Ovary (tissue), 3 donors: ENCODE measurements around the gene DOCK8.

Source experiments
- POLR2A ChIP-seq: fragments of 450-650 bp; IDR thresholded peaks from one replicate; pipeline ENCODE4 v1.6.1; 2017; ENCODE audit warnings: antibody characterized with exemption, mild to moderate bottlenecking, moderate library complexity
- TF ChIP-seq, protein P1 (sequence below), 3 donors: fragments of 450-650 bp in 2 of 3; fragments of 200-600 bp in 1 of 3; IDR thresholded peaks; one replicate each; pipeline versions ENCODE4 v1.5.1 to v1.8.0; 2016 to 2022; ENCODE audit warnings: antibody characterized with exemption in 3 of 3, mild to moderate bottlenecking in 1 of 3
- donor health status: DM: no; HTN: no; CAD: no.

DNA sequence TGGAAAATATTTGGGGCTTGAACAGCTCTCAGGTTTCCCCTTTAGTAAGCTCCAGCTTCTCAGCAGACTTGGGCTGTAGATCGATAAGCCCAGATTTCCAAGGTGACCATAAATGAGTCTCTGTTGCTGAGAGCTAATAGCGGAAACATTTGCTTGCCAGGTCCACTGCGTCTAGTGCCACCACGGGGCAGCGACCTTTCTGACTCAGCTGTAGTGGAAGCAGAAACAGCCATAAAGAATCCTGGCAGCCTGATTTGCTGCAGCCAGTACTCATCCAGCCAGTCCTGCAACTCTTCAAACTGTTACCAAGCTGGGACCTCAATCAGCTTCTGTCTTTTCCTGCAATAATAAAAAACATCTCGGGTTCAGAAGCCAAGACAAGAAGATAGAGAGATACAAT, 241.7 kb downstream of the DOCK8 start:
- TF ChIP-seq, protein P1, sequence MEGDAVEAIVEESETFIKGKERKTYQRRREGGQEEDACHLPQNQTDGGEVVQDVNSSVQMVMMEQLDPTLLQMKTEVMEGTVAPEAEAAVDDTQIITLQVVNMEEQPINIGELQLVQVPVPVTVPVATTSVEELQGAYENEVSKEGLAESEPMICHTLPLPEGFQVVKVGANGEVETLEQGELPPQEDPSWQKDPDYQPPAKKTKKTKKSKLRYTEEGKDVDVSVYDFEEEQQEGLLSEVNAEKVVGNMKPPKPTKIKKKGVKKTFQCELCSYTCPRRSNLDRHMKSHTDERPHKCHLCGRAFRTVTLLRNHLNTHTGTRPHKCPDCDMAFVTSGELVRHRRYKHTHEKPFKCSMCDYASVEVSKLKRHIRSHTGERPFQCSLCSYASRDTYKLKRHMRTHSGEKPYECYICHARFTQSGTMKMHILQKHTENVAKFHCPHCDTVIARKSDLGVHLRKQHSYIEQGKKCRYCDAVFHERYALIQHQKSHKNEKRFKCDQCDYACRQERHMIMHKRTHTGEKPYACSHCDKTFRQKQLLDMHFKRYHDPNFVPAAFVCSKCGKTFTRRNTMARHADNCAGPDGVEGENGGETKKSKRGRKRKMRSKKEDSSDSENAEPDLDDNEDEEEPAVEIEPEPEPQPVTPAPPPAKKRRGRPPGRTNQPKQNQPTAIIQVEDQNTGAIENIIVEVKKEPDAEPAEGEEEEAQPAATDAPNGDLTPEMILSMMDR (IDR thresholded peaks at IDR 0.05) = no peak
- TF ChIP-seq POLR2A = no peak
